Measurements from ENCODE around the gene FRMPD4. TPM values are rescaled to one million over a fixed set of nuclear protein-coding genes. Genes with fewer than 3 reads are reported as not detected.

Gene FRMPD4
- total RNA-seq, 1 experiment from 2014 or later: 0.24 TPM

- no peaks in the 10 kb centered on the region; a peak in 2 of 7 replicates for H3K36me3 Mint-ChIP-seq (ENCODE audit: insufficient read depth in 1 of 3, low read depth in 3 of 3)
- H3K4me3 Mint-ChIP-seq: no peak overlapping the region
- Histone ChIP-seq H4K20me1 (ENCODE audit: control insufficient read depth, insufficient read depth, insufficient read length) (no peaks in the 10 kb centered on the region), H2BK5ac (ENCODE audit: insufficient read length, low read length) (no peak overlapping the region), H4K8ac (replicated peaks; ENCODE audit: insufficient read length, low read depth, low read length) (no peak overlapping the region), H3K27ac (ENCODE audit: insufficient read length, low read depth, low read length) (no peak overlapping the region), H4K91ac (ENCODE audit: insufficient read length, low read depth, low read length) (no peak overlapping the region), H2BK12ac (ENCODE audit: insufficient read length, low read depth, low read length) (no peak overlapping the region), H2BK20ac (ENCODE audit: low read depth, low read length, poor library complexity, severe bottlenecking) (no peak overlapping the region), H3K56ac (ENCODE audit: insufficient read length, low read depth, low read length) (no peak overlapping the region), H2BK120ac (ENCODE audit: low read depth, low read length, poor library complexity, severe bottlenecking) (no peak overlapping the region), H3K4ac (ENCODE audit: low read depth, low read length) (no peak overlapping the region), H2BK15ac (ENCODE audit: low read depth, low read length) (no peak overlapping the region), H3T11ph (ENCODE audit: low read length) (no peak overlapping the region), H3K18ac (ENCODE audit: insufficient read length, low read depth, low read length) (no peak overlapping the region), H3K23me2 (ENCODE audit: insufficient read length, low read depth, low read length, poor library complexity, severe bottlenecking) (no peaks in the 10 kb centered on the region), H3K79me1 (ENCODE audit: insufficient read depth, low read depth, low read length, poor library complexity, severe bottlenecking) (no peaks in the 10 kb centered on the region), H3K23ac (ENCODE audit: insufficient read length, low read depth, low read length) (no peak overlapping the region), H3K9me3 (ENCODE audit: control insufficient read depth, low read depth, low read length) (no peaks in the 10 kb centered on the region), H3K27me3 (ENCODE audit: insufficient read depth, low read length) (no peaks in the 10 kb centered on the region), H3K9ac (ENCODE audit: extremely low read depth, insufficient read length, low read length) (no peak overlapping the region), H3K4me1 (ENCODE audit: insufficient read depth, low read length) (no peaks in the 10 kb centered on the region), H3K4me2 (ENCODE audit: insufficient read depth, insufficient read length, low read length) (no peak overlapping the region), H4K5ac (ENCODE audit: insufficient read length, low read depth, low read length) (no peak overlapping the region), H3K14ac (ENCODE audit: insufficient read depth, low read length) (no peak overlapping the region), H3K79me2 (ENCODE audit: insufficient read depth, low read length) (no peaks in the 10 kb centered on the region), H2AFZ (ENCODE audit: low read length) (no peak overlapping the region), H2AK5ac (ENCODE audit: insufficient read length, low read length) (no peak overlapping the region)
- peaks cover 54 to 58% of the 10 kb centered on the region in 2 experiments for H3K9me3 Mint-ChIP-seq
- no peaks in the 10 kb centered on the region for H3K4me1 Mint-ChIP-seq
- TF ChIP-seq, protein P1, sequence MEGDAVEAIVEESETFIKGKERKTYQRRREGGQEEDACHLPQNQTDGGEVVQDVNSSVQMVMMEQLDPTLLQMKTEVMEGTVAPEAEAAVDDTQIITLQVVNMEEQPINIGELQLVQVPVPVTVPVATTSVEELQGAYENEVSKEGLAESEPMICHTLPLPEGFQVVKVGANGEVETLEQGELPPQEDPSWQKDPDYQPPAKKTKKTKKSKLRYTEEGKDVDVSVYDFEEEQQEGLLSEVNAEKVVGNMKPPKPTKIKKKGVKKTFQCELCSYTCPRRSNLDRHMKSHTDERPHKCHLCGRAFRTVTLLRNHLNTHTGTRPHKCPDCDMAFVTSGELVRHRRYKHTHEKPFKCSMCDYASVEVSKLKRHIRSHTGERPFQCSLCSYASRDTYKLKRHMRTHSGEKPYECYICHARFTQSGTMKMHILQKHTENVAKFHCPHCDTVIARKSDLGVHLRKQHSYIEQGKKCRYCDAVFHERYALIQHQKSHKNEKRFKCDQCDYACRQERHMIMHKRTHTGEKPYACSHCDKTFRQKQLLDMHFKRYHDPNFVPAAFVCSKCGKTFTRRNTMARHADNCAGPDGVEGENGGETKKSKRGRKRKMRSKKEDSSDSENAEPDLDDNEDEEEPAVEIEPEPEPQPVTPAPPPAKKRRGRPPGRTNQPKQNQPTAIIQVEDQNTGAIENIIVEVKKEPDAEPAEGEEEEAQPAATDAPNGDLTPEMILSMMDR (conservative IDR thresholded peaks at IDR 0.05): no peak
- no peak overlapping the region for H3K27ac Mint-ChIP-seq
- WGBS (ENCODE audit: extremely low coverage, insufficient read length, low lambda C conversion rate): no CpG with 5 or more reads among the region's 3 CpGs
- no peak for DNase-seq
- no peaks in the 10 kb centered on the region for H3K27me3 Mint-ChIP-seq (ENCODE audit: low read depth)
These were observed 342.7 kb downstream of the FRMPD4 start for GRCh38 chrX:12480956-12481355.

Data from H9 (cell line).